Activated T-helper 2 cell treated with anti-CD3 and anti-CD28 coated beads, Interferon-gamma antibody, Interleukin-2, Interleukin-4, amounts not matched to agents 10 μg/mL and 5 μg/mL and 100 μg/mL, durations not matched to agents 14 hours and 24 hours and 36 hours (primary cell): ENCODE results near the gene CMTM8. TPM values are rescaled to one million over a fixed set of nuclear protein-coding genes. Genes with fewer than 3 reads are reported as not detected.
A peak's percentile ranks its signal among the peaks of the same experiment; 100 is the strongest.

Source experiments
- DNase-seq: peaks from one replicate; pipeline ENCODE4 v3.0.0; 2021; ENCODE audit warnings: low spot score
- H3K27ac Mint-ChIP-seq: one replicate; pipeline ENCODE4 v1.8.0; 2021; ENCODE audit warnings: mixed read lengths
- H3K27me3 Mint-ChIP-seq: one replicate; pipeline ENCODE4 v1.8.0; 2021; ENCODE audit warnings: low read depth, mixed read lengths
- H3K36me3 Mint-ChIP-seq: one replicate; pipeline ENCODE4 v1.8.0; 2021; ENCODE audit warnings: low read depth, mixed read lengths
- H3K4me1 Mint-ChIP-seq: one replicate; pipeline ENCODE4 v1.8.0; 2021; ENCODE audit warnings: low read depth, mixed read lengths
- H3K4me3 Mint-ChIP-seq: one replicate; pipeline ENCODE4 v1.8.0; 2021; ENCODE audit warnings: low read depth, mild to moderate bottlenecking, moderate library complexity, mixed read lengths
- H3K9me3 Mint-ChIP-seq: one replicate; pipeline ENCODE4 v1.8.0; 2021; ENCODE audit warnings: mixed read lengths
- intact Hi-C: fragments of 100-400 bp; cut with micrococcal nuclease; formaldehyde crosslinking; loops from one replicate; pipeline ENCODE4 v1.15.1; 2023
- total RNA-seq: library from RNA; stranded (reverse); gene quantifications from 2 replicates; pipeline ENCODE4 v1.2.3, GENCODE V29; 2022

The CMTM8 gene
- total RNA-seq, 1 donor from 2014 or later = 3.6 TPM

GRCh38 chr3:32307591-32307990 lies 69.1 kb downstream of the CMTM8 start:
- DNase-seq = no peak

GRCh38 chr3:32308378-32308777 lies 69.9 kb downstream of the CMTM8 start:
- Mint-ChIP-seq H3K27me3 (peaks cover 13% of the 10 kb centered on the region), H3K4me3 (no peak overlapping the region), H3K27ac (no peak overlapping the region), H3K9me3 (no peaks in the 10 kb centered on the region), H3K4me1 (peaks cover 29% of the 10 kb centered on the region), H3K36me3 (peaks cover 8% of the 10 kb centered on the region)
- intact Hi-C loops = no loop called here
- no peak for DNase-seq

More at GRCh38 chr3:32307591-32307990, 69.1 kb downstream of the CMTM8 start:
- H3K9me3 Mint-ChIP-seq = no peaks in the 10 kb centered on the region
- intact Hi-C loops = no loop called here
- peaks cover 8% of the 10 kb centered on the region for H3K36me3 Mint-ChIP-seq
- peaks cover 32% of the 10 kb centered on the region for H3K4me1 Mint-ChIP-seq
- H3K27ac Mint-ChIP-seq = no peak overlapping the region
- H3K27me3 Mint-ChIP-seq = peaks cover 13% of the 10 kb centered on the region
- H3K4me3 Mint-ChIP-seq = no peak overlapping the region

DNA sequence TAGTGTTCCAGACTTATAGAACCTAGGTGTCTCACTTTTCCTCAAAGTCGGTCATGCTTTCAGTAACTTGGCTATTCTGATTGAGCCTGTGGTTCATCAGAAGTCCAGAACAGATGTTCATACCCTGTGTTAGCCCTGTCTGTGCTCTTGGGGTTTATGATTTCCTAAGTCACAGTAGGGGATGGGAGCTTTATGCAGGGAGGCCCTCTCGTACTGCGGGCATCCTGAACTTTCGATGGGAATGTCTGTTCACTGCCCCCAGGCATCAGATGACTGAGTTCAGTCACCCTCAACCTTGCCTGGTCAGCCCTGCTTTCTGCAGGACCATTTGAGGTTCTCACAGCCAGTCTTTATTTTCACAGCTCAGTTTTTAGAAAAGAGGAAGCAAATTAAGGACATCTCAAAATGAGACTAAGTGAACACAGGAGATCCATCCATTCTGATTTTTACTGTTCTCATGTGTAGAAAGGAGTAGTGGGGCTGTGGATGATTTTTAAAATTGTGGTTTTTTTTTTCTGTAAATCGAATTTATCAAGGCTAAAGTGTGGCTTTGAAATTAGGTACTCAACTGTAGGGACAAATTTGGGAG lies 71.3 kb downstream of the CMTM8 start:
- DNase-seq = no peak
- no peak overlapping the region for H3K27ac Mint-ChIP-seq
- H3K9me3 Mint-ChIP-seq = no peaks in the 10 kb centered on the region
- peaks cover 13% of the 10 kb centered on the region for H3K27me3 Mint-ChIP-seq
- no peak overlapping the region for H3K4me3 Mint-ChIP-seq
- intact Hi-C loops = no loop called here
- peaks cover 26% of the 10 kb centered on the region for H3K4me1 Mint-ChIP-seq
- H3K36me3 Mint-ChIP-seq = peaks cover 8% of the 10 kb centered on the region

DNA sequence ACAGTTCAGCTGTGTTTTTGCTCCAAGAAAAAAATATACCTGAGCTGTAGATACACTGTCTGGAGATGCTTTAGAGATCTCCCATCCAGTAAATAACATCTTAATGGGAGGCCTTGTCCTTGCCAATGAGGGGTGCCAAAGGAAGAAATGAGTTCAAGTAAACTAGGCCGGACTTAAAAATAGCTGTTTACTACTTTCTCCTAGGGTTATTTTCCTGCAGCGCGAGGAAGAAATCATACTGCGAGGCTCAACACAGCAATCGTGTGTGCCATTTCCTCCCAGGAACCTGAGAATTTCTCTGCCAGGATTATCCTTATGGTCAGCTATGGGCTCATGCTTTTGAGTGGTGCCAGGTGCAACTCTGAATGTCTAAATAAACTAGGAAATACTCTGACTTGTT lies 71.9 kb downstream of the CMTM8 start:
- Mint-ChIP-seq H3K4me1 (peaks cover 23% of the 10 kb centered on the region), H3K9me3 (no peaks in the 10 kb centered on the region)
- intact Hi-C loops = no loop called here

DNA sequence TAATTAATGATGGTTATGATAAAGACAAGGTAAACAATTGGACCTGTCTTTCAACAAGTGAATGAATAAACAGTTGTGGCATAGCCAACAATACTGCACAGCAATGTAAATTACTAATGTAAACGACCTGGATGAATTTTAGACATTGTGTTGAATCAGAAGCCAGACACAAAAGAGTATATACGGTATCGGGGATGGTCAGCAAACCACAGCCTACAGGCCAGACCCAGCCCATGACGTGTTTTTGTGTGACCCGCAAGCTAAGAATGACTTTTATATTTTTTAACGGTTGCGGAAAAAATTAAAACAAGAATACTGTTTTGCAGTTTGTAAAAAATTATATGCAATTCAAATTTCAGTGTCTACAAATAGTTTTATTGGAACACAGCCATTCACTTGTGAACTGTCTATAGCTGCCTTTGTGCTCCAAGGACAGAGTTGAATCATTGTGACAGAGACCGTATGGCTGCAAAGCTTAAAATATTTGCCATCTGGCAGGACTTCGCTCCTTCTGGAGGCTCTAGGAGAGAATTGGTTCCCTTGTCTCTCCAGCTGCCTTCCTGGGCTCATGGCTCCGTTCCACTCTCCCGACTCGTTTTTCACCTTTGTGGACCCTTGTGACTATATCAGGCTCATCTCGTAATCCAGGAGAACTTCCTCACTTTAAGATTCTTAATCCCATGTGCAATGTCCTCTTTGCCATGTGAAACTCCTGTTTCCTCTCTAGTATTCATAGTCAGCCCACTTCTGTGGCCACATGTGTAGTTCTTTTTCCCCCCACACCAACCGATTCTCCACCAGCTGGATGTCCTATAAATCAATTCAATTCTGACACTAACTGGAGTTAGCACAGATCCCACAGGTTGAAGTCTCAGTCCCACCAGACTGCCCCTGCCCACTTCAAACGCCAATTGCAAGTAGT lies 72.7 kb downstream of the CMTM8 start:
- Mint-ChIP-seq H3K4me1 (peaks cover 23% of the 10 kb centered on the region), H3K27ac (no peak overlapping the region), H3K36me3 (peaks cover 4% of the 10 kb centered on the region), H3K9me3 (no peaks in the 10 kb centered on the region), H3K4me3 (no peak overlapping the region), H3K27me3 (peaks cover 13% of the 10 kb centered on the region)
- intact Hi-C loops = no loop called here
- DNase-seq = no peak

More for the DNA sequence above, 71.9 kb downstream of the CMTM8 start:
- H3K36me3 Mint-ChIP-seq = peaks cover 8% of the 10 kb centered on the region
- no peak overlapping the region for H3K27ac Mint-ChIP-seq
- no peak overlapping the region for H3K4me3 Mint-ChIP-seq
- H3K27me3 Mint-ChIP-seq = peaks cover 13% of the 10 kb centered on the region
- no peak for DNase-seq

DNA sequence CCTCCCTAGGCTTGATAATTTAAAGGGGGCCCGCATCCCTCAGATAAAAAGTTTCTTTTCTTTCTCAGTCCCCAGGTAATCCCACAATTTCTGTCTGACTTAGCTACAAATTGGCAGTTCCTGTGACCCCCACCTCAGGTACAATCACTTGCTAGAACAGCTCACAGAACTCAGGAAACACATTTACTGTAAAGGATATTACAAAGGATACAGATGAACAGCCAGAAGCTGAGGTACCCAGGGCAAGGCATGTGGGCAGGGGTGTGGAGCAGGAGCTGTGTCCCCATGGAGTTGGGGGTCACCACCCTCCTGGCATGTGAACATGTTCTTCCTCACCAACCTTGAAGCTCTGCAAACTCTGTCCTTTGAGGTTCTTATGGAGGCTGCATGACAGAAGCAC lies 73.8 kb downstream of the CMTM8 start:
- Mint-ChIP-seq H3K9me3 (no peaks in the 10 kb centered on the region), H3K4me1 (peaks cover 22% of the 10 kb centered on the region)
- intact Hi-C loops = no loop called here

DNA sequence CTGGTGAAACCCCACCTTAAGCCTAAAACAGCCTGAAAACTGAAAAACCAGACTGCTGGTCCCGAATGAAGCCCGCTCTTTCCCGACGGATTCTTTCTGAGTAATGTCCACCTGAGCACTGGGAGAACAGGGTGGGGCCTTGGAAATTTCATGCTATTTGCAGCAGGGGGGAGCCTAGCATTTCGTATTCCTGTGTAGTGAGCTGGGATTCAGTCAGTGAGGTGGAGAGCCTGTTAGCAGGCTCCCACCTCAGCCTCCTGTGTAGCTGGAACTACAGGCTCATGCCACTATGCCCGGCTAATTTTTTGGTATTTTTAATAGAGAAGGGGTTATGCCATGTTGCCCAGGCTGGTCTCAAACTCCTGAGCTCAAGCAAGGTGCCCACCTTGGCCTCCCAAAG lies 74.7 kb downstream of the CMTM8 start:
- no peak overlapping the region for H3K4me3 Mint-ChIP-seq
- no peak for DNase-seq
- no peak overlapping the region for H3K27ac Mint-ChIP-seq
- H3K27me3 Mint-ChIP-seq = peaks cover 10% of the 10 kb centered on the region
- no peaks in the 10 kb centered on the region for H3K9me3 Mint-ChIP-seq
- no peaks in the 10 kb centered on the region for H3K36me3 Mint-ChIP-seq
- intact Hi-C loops = no loop called here
- peaks cover 18% of the 10 kb centered on the region for H3K4me1 Mint-ChIP-seq

More for the DNA sequence above, 73.8 kb downstream of the CMTM8 start:
- DNase-seq = no peak
- Mint-ChIP-seq H3K36me3 (peaks cover 3% of the 10 kb centered on the region), H3K4me3 (no peak overlapping the region), H3K27me3 (peaks cover 12% of the 10 kb centered on the region), H3K27ac (no peak overlapping the region)

GRCh38 chr3:32313723-32314473 lies 75.4 kb downstream of the CMTM8 start:
- no peaks in the 10 kb centered on the region for H3K36me3 Mint-ChIP-seq
- no peak for DNase-seq
- peaks cover 9% of the 10 kb centered on the region for H3K27me3 Mint-ChIP-seq
- H3K27ac Mint-ChIP-seq = peak overlapping the region; percentile 24
- H3K4me1 Mint-ChIP-seq = peaks cover 18% of the 10 kb centered on the region
- H3K4me3 Mint-ChIP-seq = peak overlapping the region; percentile 34
- H3K9me3 Mint-ChIP-seq = no peaks in the 10 kb centered on the region
- intact Hi-C loops = no loop called here

DNA sequence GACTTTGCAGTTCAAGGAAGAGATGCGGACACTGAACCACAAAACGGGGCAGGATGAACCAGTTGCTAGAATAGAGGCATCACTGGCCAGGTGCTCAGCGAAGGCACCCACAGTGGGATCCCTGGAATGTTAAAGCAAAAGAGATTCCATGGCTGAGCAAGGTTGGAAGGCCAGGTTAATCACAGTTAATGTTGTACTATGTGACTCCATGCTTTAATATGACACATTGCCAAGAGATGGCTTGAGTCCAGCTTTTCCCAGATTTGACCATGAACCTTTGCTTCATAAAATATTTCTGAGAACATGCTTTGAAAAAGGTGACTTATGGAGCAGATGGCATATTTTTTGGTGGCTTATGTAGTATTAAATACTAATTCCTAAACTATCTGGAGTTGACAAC lies 77.0 kb downstream of the CMTM8 start:
- Mint-ChIP-seq H3K9me3 (no peaks in the 10 kb centered on the region), H3K4me1 (peaks cover 15% of the 10 kb centered on the region), H3K27me3 (peaks cover 9% of the 10 kb centered on the region), H3K36me3 (no peaks in the 10 kb centered on the region), H3K27ac (no peak overlapping the region), H3K4me3 (no peak overlapping the region)
- no peak for DNase-seq
- intact Hi-C loops = no loop called here

GRCh38 chr3:32316319-32316718 lies 77.8 kb downstream of the CMTM8 start:
- H3K9me3 Mint-ChIP-seq = no peaks in the 10 kb centered on the region
- H3K27me3 Mint-ChIP-seq = peaks cover 9% of the 10 kb centered on the region
- peaks cover 15% of the 10 kb centered on the region for H3K4me1 Mint-ChIP-seq
- no peak overlapping the region for H3K27ac Mint-ChIP-seq
- DNase-seq = no peak
- H3K36me3 Mint-ChIP-seq = no peaks in the 10 kb centered on the region
- no peak overlapping the region for H3K4me3 Mint-ChIP-seq
- intact Hi-C loops = no loop called here

- Mint-ChIP-seq H3K4me1 (peaks cover 14% of the 10 kb centered on the region), H3K9me3 (no peaks in the 10 kb centered on the region), H3K27ac (no peak overlapping the region), H3K27me3 (peaks cover 3% of the 10 kb centered on the region), H3K4me3 (no peak overlapping the region), H3K36me3 (no peaks in the 10 kb centered on the region)
- no peak for DNase-seq
- intact Hi-C loops = no loop called here
These were observed 78.5 kb downstream of the CMTM8 start for GRCh38 chr3:32316976-32317375.

GRCh38 chr3:32319607-32320006 lies 81.1 kb downstream of the CMTM8 start:
- no peak overlapping the region for H3K27ac Mint-ChIP-seq
- no peak overlapping the region for H3K4me3 Mint-ChIP-seq
- H3K4me1 Mint-ChIP-seq = no peaks in the 10 kb centered on the region
- no peak for DNase-seq
- no peaks in the 10 kb centered on the region for H3K36me3 Mint-ChIP-seq
- intact Hi-C loops = no loop called here
- H3K9me3 Mint-ChIP-seq = no peaks in the 10 kb centered on the region
- peaks cover 3% of the 10 kb centered on the region for H3K27me3 Mint-ChIP-seq

DNA sequence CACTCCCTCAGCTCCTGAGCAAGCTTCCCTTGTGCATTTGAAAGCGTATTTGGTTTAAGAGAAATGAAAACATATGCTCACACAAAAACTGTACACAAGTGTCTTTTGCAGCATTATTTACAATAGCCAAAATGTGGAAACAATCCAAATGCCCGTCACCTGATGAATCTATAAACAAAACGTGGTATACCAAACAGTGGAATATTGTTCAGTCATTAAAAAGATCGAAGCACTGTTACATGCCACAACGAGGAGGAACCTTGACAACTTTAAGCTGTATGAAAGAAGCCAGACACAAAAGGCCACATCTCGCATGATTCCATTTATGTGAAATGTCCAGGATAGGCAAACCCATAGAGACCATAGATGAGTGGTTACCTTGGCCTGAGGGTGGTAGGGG lies 81.6 kb downstream of the CMTM8 start:
- Mint-ChIP-seq H3K4me3 (no peak overlapping the region), H3K27ac (no peak overlapping the region), H3K36me3 (no peaks in the 10 kb centered on the region), H3K27me3 (peaks cover 4% of the 10 kb centered on the region), H3K9me3 (no peaks in the 10 kb centered on the region), H3K4me1 (no peaks in the 10 kb centered on the region)
- intact Hi-C loops = no loop called here
- no peak for DNase-seq
